Measurements from ENCODE around the gene UCK1.

DNA sequence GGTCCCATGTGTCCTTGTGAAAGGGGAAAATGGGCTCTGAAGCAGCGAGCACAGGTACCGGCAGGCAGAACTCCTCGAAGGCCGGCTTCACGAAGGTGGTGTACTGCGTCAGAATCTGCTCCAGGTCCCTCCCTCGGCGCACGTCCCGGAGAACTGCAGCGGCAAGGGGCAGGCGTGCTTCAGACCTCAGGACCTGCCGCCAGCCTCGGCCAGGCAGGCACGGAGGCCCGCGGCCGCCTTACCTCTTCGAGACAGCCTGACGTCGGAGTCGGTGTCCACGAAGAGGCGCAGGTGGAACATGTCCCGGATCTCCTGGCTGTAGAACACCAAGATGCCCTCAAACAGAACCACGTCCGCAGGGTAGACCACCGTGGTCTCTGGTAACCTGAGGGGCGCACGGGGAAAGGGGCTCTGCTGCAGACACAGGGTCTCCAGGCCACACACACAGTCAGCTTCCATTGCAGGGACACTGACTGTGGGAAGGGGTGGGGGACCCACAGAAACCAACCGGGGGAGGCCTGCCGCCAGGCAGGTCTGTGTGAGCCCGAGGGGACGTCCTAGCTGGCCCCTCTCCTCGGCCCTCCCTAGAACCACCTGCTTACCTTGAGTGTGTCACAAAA lies 2.1 kb downstream of the UCK1 start:
- TF ChIP-seq CTCF (conservative IDR thresholded peaks at IDR 0.05 in 1 of 2, IDR thresholded peaks at IDR 0.05 in 1 of 2; ENCODE audit: extremely low read depth in 1 of 2, insufficient read depth in 1 of 2, low read depth in 1 of 2, low read length in 2 of 2), result no peak
- no peak for TF ChIP-seq EZH2 (IDR thresholded peaks at IDR 0.05; ENCODE audit: borderline replicate concordance, low read length)

Measured in mammary epithelial cell (primary cell).